AG09319 (cell line): Measurements from ENCODE around the gene CCL25.

Experiments used
- DNase-seq: peaks from one replicate; pipeline ENCODE4 v3.0.0-alpha.2; 2010; ENCODE audit warnings: low read depth; ENCODE audit errors: extremely low read depth
- TF ChIP-seq, protein P1 (sequence below): IDR thresholded peaks from 2 replicates; pipeline ENCODE4 v1.5.1; 2011; ENCODE audit warnings: low read depth, mild to moderate bottlenecking, inconsistent platforms, low read length, moderate library complexity

CCL25 gene

DNA sequence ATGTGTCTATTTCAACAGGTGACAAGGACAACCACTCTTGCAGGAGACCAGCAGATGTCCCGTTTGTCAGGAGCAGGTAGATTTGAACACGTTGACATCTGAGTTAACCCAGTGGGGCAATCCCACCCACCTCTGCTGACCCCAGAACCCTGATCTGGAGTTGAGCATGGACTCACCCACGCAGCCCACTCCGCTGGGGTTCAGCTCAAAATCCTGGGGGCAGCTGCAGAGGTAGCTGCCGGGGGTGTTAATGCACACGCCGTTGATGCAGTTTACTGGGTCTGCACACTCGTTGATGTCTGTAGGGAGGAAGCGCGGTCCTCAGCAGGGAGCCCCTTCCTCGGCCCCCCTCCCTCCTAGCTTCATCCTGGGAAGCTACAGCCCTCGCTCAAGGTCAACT, 56.9 kb downstream of the CCL25 start:
- TF ChIP-seq, protein P1, sequence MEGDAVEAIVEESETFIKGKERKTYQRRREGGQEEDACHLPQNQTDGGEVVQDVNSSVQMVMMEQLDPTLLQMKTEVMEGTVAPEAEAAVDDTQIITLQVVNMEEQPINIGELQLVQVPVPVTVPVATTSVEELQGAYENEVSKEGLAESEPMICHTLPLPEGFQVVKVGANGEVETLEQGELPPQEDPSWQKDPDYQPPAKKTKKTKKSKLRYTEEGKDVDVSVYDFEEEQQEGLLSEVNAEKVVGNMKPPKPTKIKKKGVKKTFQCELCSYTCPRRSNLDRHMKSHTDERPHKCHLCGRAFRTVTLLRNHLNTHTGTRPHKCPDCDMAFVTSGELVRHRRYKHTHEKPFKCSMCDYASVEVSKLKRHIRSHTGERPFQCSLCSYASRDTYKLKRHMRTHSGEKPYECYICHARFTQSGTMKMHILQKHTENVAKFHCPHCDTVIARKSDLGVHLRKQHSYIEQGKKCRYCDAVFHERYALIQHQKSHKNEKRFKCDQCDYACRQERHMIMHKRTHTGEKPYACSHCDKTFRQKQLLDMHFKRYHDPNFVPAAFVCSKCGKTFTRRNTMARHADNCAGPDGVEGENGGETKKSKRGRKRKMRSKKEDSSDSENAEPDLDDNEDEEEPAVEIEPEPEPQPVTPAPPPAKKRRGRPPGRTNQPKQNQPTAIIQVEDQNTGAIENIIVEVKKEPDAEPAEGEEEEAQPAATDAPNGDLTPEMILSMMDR: no peak
- DNase-seq: no peak

GRCh38 chr19:8109890-8110662, 57.5 kb downstream of the CCL25 start:
- TF ChIP-seq, protein P1: no peak
- DNase-seq: no peak

DNA sequence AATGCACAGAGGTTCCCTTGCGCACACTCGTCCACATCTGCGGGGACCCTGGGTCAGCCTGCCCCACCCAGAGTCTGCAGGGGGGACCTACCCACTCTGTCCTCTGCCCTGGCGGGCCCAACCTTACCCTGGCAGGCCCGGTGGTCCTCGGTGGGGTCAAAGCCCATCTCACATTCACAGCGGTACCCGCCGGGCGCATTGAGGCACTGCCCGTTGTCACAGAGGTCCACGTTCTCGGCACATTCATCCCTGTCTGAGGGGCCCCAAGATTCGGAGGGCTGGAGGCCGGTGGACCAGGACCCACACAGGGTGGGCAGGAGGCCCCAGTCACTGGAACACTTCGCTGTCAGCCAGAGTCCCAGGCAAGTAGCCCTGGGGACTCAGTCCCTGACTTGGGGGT, 58.4 kb downstream of the CCL25 start:
- DNase-seq: no peak
- TF ChIP-seq, protein P1: no peak

GRCh38 chr19:8111376-8111775, 58.8 kb downstream of the CCL25 start:
- DNase-seq: no peak
- TF ChIP-seq, protein P1: no peak
